ENCODE data around the gene FBXO42. TPM values are rescaled to one million over a fixed set of nuclear protein-coding genes. Genes with fewer than 3 reads are reported as not detected.
"Not testable (repeated sequence)": the region's sequence is repeated elsewhere in the genome, so short reads cannot be mapped to it uniquely, and the experiment has no call there.

FBXO42 gene
- total RNA-seq, 4 donors from 2014 or later: 21.0 to 30.3 (median 23.0) TPM

DNA sequence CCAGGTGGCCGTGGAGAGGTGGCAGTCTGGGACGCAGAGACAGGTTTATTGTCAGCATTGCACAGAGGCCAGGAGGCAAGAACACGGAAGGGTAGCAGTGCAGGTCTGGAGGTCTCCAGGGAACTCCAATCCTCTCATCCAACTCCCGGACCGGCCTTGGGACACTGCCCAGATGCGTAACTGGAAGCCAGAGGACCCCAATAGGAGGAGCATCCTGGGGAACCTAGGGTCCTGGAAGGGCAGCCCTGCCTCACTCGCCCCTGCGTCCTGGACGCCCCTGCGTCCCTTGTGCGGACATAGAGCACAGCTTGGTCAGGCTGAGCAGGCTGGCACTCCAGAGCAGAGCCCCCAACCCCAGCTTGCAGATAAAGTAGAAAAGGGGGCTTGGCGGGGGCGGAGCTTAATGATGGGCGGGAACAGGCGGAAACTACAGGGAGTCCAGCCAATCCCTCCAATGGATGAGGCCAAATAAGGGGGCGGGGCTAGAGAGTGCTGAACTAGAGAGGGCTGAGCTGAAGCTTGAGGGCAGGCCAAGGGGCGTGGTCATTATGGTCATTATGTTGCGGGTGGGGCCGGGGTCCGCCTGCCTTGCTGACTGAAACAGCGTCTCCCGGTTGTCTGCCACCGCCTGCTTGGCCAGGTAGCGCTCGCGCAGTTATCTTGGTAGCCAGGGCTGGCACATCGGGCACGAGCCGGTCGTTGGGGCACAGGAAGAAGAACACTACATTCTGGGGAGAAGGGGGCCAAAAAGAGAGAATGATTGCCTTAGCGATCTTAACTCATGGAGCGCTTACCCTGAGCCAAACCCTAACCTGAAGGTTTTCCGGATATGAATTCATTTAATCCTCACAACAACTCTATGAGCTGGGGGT is 136.2 kb downstream of the FBXO42 start:
- peak; percentile 83 to 90 for DNase-seq
- no peaks in the 10 kb centered on the region for H3K27me3 ChIP-seq
- intact Hi-C loops (cut with DNase I; ENCODE audit: low total_unique reads): no loop called here

DNA sequence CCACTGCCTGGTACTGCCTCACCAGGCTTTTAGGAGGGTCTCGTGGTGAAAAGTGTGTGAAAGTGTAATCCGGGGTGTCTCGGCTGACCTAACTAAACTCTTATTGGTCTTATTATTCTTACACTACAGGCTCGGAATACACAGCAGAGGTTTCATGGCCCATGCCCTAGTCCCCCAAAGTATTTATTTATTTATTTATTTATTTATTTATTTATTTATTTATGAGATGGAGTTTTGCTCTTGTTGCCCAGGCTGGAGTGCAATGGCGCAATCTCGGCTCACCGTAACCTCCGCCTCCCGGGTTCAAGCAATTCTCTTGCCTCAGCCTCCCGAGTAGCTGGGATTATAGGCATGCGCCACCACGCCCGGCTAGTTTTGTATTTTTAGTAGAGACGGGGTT is 137.0 kb downstream of the FBXO42 start:
- H3K27me3 ChIP-seq; intact Hi-C loops (cut with DNase I; ENCODE audit: low total_unique reads); H3K27ac ChIP-seq; H3K36me3 ChIP-seq; H3K9me3 ChIP-seq; H3K4me1 ChIP-seq; DNase-seq; H3K4me3 ChIP-seq: not testable (repeated sequence)

More for the DNA sequence above, 136.2 kb downstream of the FBXO42 start:
- Histone ChIP-seq H3K4me3 (peak overlapping the region; percentile 41 to 57), H3K27ac (peak overlapping the region in 1 of 2 donors; percentile 79), H3K9me3 (no peaks in the 10 kb centered on the region), H3K36me3 (no peaks in the 10 kb centered on the region), H3K4me1 (peaks cover 0 to 5% of the 10 kb centered on the region in 2 donors)
- TF ChIP-seq, protein P1, sequence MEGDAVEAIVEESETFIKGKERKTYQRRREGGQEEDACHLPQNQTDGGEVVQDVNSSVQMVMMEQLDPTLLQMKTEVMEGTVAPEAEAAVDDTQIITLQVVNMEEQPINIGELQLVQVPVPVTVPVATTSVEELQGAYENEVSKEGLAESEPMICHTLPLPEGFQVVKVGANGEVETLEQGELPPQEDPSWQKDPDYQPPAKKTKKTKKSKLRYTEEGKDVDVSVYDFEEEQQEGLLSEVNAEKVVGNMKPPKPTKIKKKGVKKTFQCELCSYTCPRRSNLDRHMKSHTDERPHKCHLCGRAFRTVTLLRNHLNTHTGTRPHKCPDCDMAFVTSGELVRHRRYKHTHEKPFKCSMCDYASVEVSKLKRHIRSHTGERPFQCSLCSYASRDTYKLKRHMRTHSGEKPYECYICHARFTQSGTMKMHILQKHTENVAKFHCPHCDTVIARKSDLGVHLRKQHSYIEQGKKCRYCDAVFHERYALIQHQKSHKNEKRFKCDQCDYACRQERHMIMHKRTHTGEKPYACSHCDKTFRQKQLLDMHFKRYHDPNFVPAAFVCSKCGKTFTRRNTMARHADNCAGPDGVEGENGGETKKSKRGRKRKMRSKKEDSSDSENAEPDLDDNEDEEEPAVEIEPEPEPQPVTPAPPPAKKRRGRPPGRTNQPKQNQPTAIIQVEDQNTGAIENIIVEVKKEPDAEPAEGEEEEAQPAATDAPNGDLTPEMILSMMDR (IDR thresholded peaks at IDR 0.05): no peak
- peak; percentile 29 to 38 for TF ChIP-seq POLR2A (IDR thresholded peaks at IDR 0.05)

DNA sequence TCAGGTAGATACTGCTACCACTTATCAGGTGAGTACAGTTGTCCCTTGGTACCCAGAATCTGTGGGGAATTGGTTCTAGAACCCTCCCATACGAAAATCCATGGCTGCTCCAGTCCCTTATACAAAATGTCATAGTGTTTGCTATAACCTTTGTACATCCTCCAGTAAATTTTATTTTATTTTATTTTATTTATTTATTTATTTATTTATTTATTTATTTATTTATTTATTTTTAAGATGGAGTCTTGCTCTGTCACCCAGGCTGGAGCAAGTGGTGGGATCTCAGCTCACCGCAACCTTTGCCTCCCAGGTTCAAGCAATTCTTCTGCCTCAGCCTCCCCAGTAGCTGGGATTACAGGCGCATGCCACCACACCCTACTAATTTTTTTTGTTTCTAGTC is 138.7 kb downstream of the FBXO42 start:
- intact Hi-C loops (cut with DNase I; ENCODE audit: low total_unique reads); H3K4me3 ChIP-seq; H3K27ac ChIP-seq; H3K27me3 ChIP-seq; DNase-seq; H3K4me1 ChIP-seq; H3K9me3 ChIP-seq; H3K36me3 ChIP-seq: not testable (repeated sequence)

DNA sequence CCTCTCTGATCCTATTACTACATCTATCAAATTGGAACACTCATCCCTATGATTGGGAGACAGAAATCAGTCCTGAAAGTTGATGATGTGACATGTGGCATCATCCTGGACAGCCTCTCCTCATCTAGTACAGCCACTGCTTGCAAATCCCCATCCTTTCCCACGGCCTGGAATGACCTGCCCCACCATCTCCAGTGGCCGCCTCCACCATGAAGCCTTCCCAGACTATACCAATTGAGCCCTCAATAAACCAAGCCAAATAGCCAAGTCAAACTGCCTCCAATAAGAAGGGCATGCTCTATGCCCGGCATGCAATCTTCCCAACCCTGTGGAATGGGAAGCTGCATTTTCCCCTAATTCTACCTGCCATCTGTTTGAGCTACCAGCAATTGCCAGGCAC is 139.3 kb downstream of the FBXO42 start:
- Histone ChIP-seq H3K36me3 (no peaks in the 10 kb centered on the region), H3K4me3 (no peak overlapping the region), H3K9me3 (no peaks in the 10 kb centered on the region), H3K27ac (no peak overlapping the region), H3K4me1 (peaks cover 0 to 5% of the 10 kb centered on the region in 2 donors), H3K27me3 (no peaks in the 10 kb centered on the region)
- intact Hi-C loops (cut with DNase I; ENCODE audit: low total_unique reads): no loop called here
- no peak for TF ChIP-seq POLR2A (IDR thresholded peaks at IDR 0.05)
- TF ChIP-seq, protein P1 (IDR thresholded peaks at IDR 0.05): no peak
- DNase-seq: no peak

DNA sequence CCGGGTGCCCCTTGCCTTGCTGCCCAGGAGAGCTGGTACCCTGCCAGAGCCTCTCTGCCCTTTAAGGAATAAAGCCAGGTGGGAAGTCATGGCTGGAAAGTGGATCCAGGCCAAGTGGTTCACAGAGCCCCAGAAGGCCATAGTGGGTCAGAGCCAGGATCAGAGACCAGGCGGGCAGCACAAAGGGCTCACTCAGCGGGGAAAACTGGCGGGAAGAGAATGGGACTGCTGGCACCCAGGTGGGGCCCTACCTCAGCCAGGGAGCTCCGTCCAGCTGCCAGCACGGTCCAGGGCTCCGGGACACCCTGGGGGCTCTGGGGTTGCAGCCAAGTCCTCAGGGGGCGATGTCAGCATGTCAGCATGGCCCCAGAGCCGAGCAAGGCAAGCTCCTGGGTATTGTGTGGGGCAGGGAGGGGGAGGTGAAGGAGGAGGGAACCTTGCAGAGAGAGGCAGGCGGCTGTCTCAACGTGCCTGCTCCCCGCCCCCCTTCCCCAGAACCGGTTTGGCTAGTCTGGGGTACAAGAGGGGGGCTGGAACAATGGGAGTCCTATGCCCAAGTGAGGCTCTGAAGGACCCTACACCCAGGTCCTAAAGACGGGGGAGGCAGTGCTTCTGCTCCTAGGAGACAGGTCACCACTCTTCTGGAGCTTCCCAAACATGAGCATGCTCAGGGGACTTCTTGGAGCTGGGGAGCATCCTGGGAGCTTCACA is 139.9 kb downstream of the FBXO42 start, which contains the start of gene ARHGEF19:
Gene ARHGEF19, minus strand, starts transcription at position 402 of the 711 bp plus-strand sequence. CDS start 3,598 bp downstream, outside the sequence.
- DNase-seq: no peak
- no peak for TF ChIP-seq POLR2A (IDR thresholded peaks at IDR 0.05)
- TF ChIP-seq, protein P1 (IDR thresholded peaks at IDR 0.05): no peak
- Histone ChIP-seq H3K27me3 (no peaks in the 10 kb centered on the region), H3K4me1 (peaks cover 0 to 4% of the 10 kb centered on the region in 2 donors), H3K36me3 (no peaks in the 10 kb centered on the region), H3K4me3 (no peak within 1 kb of the TSS), H3K9me3 (no peaks in the 10 kb centered on the region), H3K27ac (no peak within 1 kb of the TSS)
- intact Hi-C loops (cut with DNase I; ENCODE audit: low total_unique reads): no loop called here

DNA sequence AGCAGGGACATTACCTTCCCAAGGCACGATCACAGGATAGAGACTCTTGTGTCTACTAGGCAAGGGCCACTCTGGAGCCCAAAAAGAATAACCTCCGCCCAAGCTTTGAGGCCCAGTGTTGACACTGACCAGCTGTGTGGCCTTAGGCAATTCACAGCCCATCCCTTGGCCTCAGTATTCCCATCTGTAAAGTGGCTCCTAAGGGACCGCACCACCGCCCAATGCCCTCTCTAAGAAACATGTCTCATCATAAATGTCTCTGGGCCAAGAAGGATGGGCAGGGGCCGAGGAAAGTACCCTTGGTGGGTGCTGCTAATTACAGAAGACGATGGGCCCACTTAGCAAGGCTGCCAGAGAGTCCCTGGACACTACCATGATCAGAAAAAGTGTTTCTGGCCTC is 140.5 kb downstream of the FBXO42 start:
- no peak for TF ChIP-seq POLR2A (IDR thresholded peaks at IDR 0.05)
- TF ChIP-seq, protein P1 (IDR thresholded peaks at IDR 0.05): no peak
- no peak for DNase-seq
- no peaks in the 10 kb centered on the region for H3K9me3 ChIP-seq
- no peak overlapping the region for H3K4me3 ChIP-seq
- no peaks in the 10 kb centered on the region for H3K27me3 ChIP-seq
- H3K27ac ChIP-seq: no peak overlapping the region
- peaks cover 0 to 7% of the 10 kb centered on the region in 2 donors for H3K4me1 ChIP-seq
- intact Hi-C loops (cut with DNase I; ENCODE audit: low total_unique reads): no loop called here
- no peaks in the 10 kb centered on the region for H3K36me3 ChIP-seq
